Caco-2 (cell line): ENCODE data around the gene CHPF2. TPM values are rescaled to one million over a fixed set of nuclear protein-coding genes. Genes with fewer than 3 reads are reported as not detected.
A peak's percentile ranks its signal among the peaks of the same experiment; 100 is the strongest.

Experiments used
- BruUV-seq: library from RNA; stranded (reverse); fragments of 400-500 nt; replicated peaks from 2 replicates; lab custom pipeline; 2021; lab: Mats Ljungman, UMichigan
- CTCF ChIA-PET: fragments of 300-600 bp; sonication (Branson Sonifier 250); formaldehyde crosslinking; loops from one replicate; lab custom pipeline; 2022; ENCODE audit warnings: antibody characterized with exemption; lab: Charles Lee
- POLR2A ChIA-PET: fragments of 300-600 bp; sonication (Branson Sonifier 250); formaldehyde crosslinking; loops from one replicate; lab custom pipeline; 2022; ENCODE audit warnings: antibody characterized with exemption; lab: Charles Lee
- DNase-seq, 2 experiments: peaks; one replicate each; pipeline versions ENCODE4 v3.0.0 to v3.0.0-alpha.2; 2020 to 2022
- H3K27me3 ChIP-seq: replicated peaks from 2 replicates; pipeline ENCODE4 v1.6.0; 2011; ENCODE audit warnings: low read length; ENCODE audit not compliant: control insufficient read depth, insufficient read depth
- H3K36me3 ChIP-seq: 2 replicates; pipeline ENCODE4 v1.5.1; 2011; ENCODE audit warnings: low read length; ENCODE audit not compliant: control insufficient read depth, insufficient read depth
- H3K4me1 ChIP-seq: fragments of 250-450 bp; sonication (Bioruptor Pico); 2 replicates; pipeline ENCODE4 v1.5.1; 2020; ENCODE audit warnings: mild to moderate bottlenecking
- H3K4me3 ChIP-seq: 2 replicates; pipeline ENCODE4 v1.5.1; 2011; ENCODE audit warnings: low read depth, mild to moderate bottlenecking, control low read depth, low read length
- H3K9me3 ChIP-seq: fragments of 250-450 bp; sonication (Bioruptor Pico); 2 replicates; pipeline ENCODE4 v1.5.1; 2020; ENCODE audit warnings: mild to moderate bottlenecking, moderate library complexity
- H3K27ac Mint-ChIP-seq: one replicate; pipeline ENCODE4 v1.8.0; 2022; ENCODE audit warnings: mixed read lengths; ENCODE audit not compliant: unreplicated experiment
- H3K27me3 Mint-ChIP-seq: one replicate; pipeline ENCODE4 v1.8.0; 2022; ENCODE audit warnings: mixed read lengths; ENCODE audit not compliant: insufficient read depth, unreplicated experiment
- H3K36me3 Mint-ChIP-seq: one replicate; pipeline ENCODE4 v1.8.0; 2022; ENCODE audit warnings: mild to moderate bottlenecking, mixed read lengths; ENCODE audit not compliant: insufficient read depth, unreplicated experiment
- H3K4me1 Mint-ChIP-seq: one replicate; pipeline ENCODE4 v1.8.0; 2022; ENCODE audit warnings: low read depth, mixed read lengths; ENCODE audit not compliant: unreplicated experiment
- H3K4me3 Mint-ChIP-seq: one replicate; pipeline ENCODE4 v1.8.0; 2022; ENCODE audit warnings: mild to moderate bottlenecking, moderate library complexity, mixed read lengths; ENCODE audit not compliant: unreplicated experiment
- H3K9me3 Mint-ChIP-seq: one replicate; pipeline ENCODE4 v1.8.0; 2022; ENCODE audit warnings: mixed read lengths; ENCODE audit not compliant: unreplicated experiment
- CTCF ChIP-seq, 2 experiments: fragments of 200-600 bp in 1 of 2; IDR thresholded peaks; 1 replicate in 1 of 2; 2 replicates in 1 of 2; pipeline versions ENCODE4 v1.5.1 to v1.8.0; 2011 to 2022; ENCODE audit warnings: antibody characterized with exemption in 1 of 2, control low read depth in 1 of 2, inconsistent platforms in 1 of 2, low read depth in 1 of 2, low read length in 1 of 2, mild to moderate bottlenecking in 1 of 2, moderate library complexity in 1 of 2; ENCODE audit not compliant: insufficient read depth in 1 of 2, severe bottlenecking in 1 of 2, unreplicated experiment in 1 of 2
- intact Hi-C: fragments of 100-400 bp; cut with micrococcal nuclease; formaldehyde crosslinking; loops from one replicate; pipeline ENCODE4 v1.10.0; 2022; ENCODE audit not compliant: unreplicated experiment
- total RNA-seq: library from RNA; stranded (reverse); gene quantifications from 2 replicates; pipeline ENCODE4 v1.2.3, GENCODE V29; 2022

Gene CHPF2
- total RNA-seq, 1 experiment from 2014 or later = 34.0 TPM

GRCh38 chr7:151252561-151252835 is 20.2 kb downstream of the CHPF2 start:
- peak overlapping the region; percentile 30 for H3K27ac Mint-ChIP-seq
- H3K36me3 Mint-ChIP-seq = peaks cover 11% of the 10 kb centered on the region
- Histone ChIP-seq H3K36me3 (no peaks in the 10 kb centered on the region), H3K27me3 (peaks cover 2% of the 10 kb centered on the region), H3K4me1 (peaks cover 27% of the 10 kb centered on the region), H3K4me3 (peak overlapping the region; percentile 57), H3K9me3 (no peaks in the 10 kb centered on the region)
- TF ChIP-seq CTCF (IDR thresholded peaks at IDR 0.05; ENCODE audit: insufficient read depth in 1 of 2, low read depth in 1 of 2, low read length in 1 of 2, severe bottlenecking in 1 of 2, unreplicated experiment in 1 of 2) = no peak
- no peak for DNase-seq
- intact Hi-C loops = no loop called here
- peak overlapping the region; percentile 80 for H3K4me3 Mint-ChIP-seq
- H3K9me3 Mint-ChIP-seq = no peaks in the 10 kb centered on the region
- peaks cover 26% of the 10 kb centered on the region for H3K4me1 Mint-ChIP-seq
- POLR2A ChIA-PET = interaction anchor here (1.0 kb wide), 1 partner anchor 20 kb away, joined by 4 read pairs; the partner anchor contains the start of gene CHPF2
- peaks cover 19% of the 10 kb centered on the region for H3K27me3 Mint-ChIP-seq
- CTCF ChIA-PET = no interaction called here
- no TSS peak for BruUV-seq

GRCh38 chr7:151252961-151253711 is 20.9 kb downstream of the CHPF2 start:
- H3K4me1 Mint-ChIP-seq = peaks cover 26% of the 10 kb centered on the region
- H3K9me3 Mint-ChIP-seq = no peaks in the 10 kb centered on the region
- no peak overlapping the region for H3K4me3 Mint-ChIP-seq
- H3K27me3 Mint-ChIP-seq = peaks cover 25% of the 10 kb centered on the region
- no peaks in the 10 kb centered on the region for H3K36me3 ChIP-seq
- CTCF ChIA-PET = no interaction called here
- intact Hi-C loops = no loop called here
- no peak for TF ChIP-seq CTCF (IDR thresholded peaks at IDR 0.05; ENCODE audit: insufficient read depth in 1 of 2, low read depth in 1 of 2, low read length in 1 of 2, severe bottlenecking in 1 of 2, unreplicated experiment in 1 of 2)
- POLR2A ChIA-PET = interaction anchor here (0.5 kb wide), 1 partner anchor 172 kb away, joined by 3 read pairs; no protein-coding TSS in a partner anchor
- peaks cover 2% of the 10 kb centered on the region for H3K27me3 ChIP-seq
- no peaks in the 10 kb centered on the region for H3K9me3 ChIP-seq
- H3K4me3 ChIP-seq = no peak overlapping the region
- H3K36me3 Mint-ChIP-seq = peaks cover 6% of the 10 kb centered on the region
- BruUV-seq = no TSS peak
- H3K4me1 ChIP-seq = peaks cover 27% of the 10 kb centered on the region
- DNase-seq = no peak
- H3K27ac Mint-ChIP-seq = no peak overlapping the region

- Mint-ChIP-seq H3K4me3 (no peak overlapping the region), H3K27ac (no peak overlapping the region), H3K9me3 (no peaks in the 10 kb centered on the region), H3K4me1 (peaks cover 23% of the 10 kb centered on the region), H3K27me3 (peaks cover 32% of the 10 kb centered on the region), H3K36me3 (no peaks in the 10 kb centered on the region)
- no TSS peak for BruUV-seq
- intact Hi-C loops = no loop called here
- no peaks in the 10 kb centered on the region for H3K36me3 ChIP-seq
- peaks cover 27% of the 10 kb centered on the region for H3K4me1 ChIP-seq
- ChIA-PET CTCF (no interaction called here), POLR2A (no interaction called here)
- no peak for DNase-seq
- no peak overlapping the region for H3K4me3 ChIP-seq
- H3K27me3 ChIP-seq = peaks cover 2% of the 10 kb centered on the region
- TF ChIP-seq CTCF (IDR thresholded peaks at IDR 0.05; ENCODE audit: insufficient read depth in 1 of 2, low read depth in 1 of 2, low read length in 1 of 2, severe bottlenecking in 1 of 2, unreplicated experiment in 1 of 2) = no peak
- no peaks in the 10 kb centered on the region for H3K9me3 ChIP-seq
Measured at GRCh38 chr7:151254316-151254715, 22.0 kb downstream of the CHPF2 start.
